Mammary microvascular endothelial cell (primary cell): ENCODE results near the gene OXSR1. TPM values are rescaled to one million over a fixed set of nuclear protein-coding genes. Genes with fewer than 3 reads are reported as not detected.

Experiments used
- total RNA-seq: library from RNA; depleted of rRNA; stranded (reverse); fragments of >200 nt; gene quantifications from 2 replicates; pipeline ENCODE4 v1.2.3, GENCODE V29; 2015

OXSR1 gene
- total RNA-seq = 20.0 and 20.6 TPM in 2 replicates

GRCh38 chr3:38164952-38165721, at the start of gene OXSR1:
Gene OXSR1 (plus strand): TSS chr3:38165537. CDS start chr3:38165877, 340 bp downstream.

GRCh38 chr3:38136777-38137614, 28.3 kb upstream of the OXSR1 start, which contains the start of gene ACAA1:
Gene ACAA1 (minus strand): TSS chr3:38137127. CDS start chr3:38137035, 92 bp downstream.

GRCh38 chr3:38138349-38139190, 26.8 kb upstream of the OXSR1 start, which contains the start of gene MYD88:
Gene MYD88 (plus strand): TSS chr3:38138661. CDS start chr3:38138701, 40 bp downstream.

GRCh38 chr3:38265604-38266307, 100.4 kb downstream of the OXSR1 start, which contains the start of gene SLC22A13:
Gene SLC22A13 (plus strand): TSS chr3:38265812. CDS start chr3:38265861, 49 bp downstream.

GRCh38 chr3:38281895-38282686, 116.8 kb downstream of the OXSR1 start, which contains the start of gene SLC22A14:
Gene SLC22A14 (plus strand): TSS chr3:38282294. CDS start chr3:38306027, 23,733 bp downstream.

Other genes starting within 250 kb of the OXSR1 start
- gene VILL, start 174.8 kb upstream of the OXSR1 start, total RNA-seq = 4.2 and 4.3 TPM in 2 replicates
- gene PLCD1, start 135.9 kb upstream of the OXSR1 start, total RNA-seq = 11.5 and 12.6 TPM in 2 replicates
- not detected in 2 replicates for gene DLEC1, start 126.3 kb upstream of the OXSR1 start, total RNA-seq
- 49.4 and 49.7 TPM in 2 replicates for gene ACAA1, start 28.4 kb upstream of the OXSR1 start, total RNA-seq
- 38.0 and 45.5 TPM in 2 replicates for gene MYD88, start 26.9 kb upstream of the OXSR1 start, total RNA-seq
- 0.07 TPM in 1 of 2 replicates, not detected in the other for gene SLC22A13, start 100.3 kb downstream of the OXSR1 start, total RNA-seq
- not detected in 2 replicates for gene SLC22A14, start 116.8 kb downstream of the OXSR1 start, total RNA-seq
- 1.9 and 4.4 TPM in 2 replicates for gene XYLB, start 181.2 kb downstream of the OXSR1 start, total RNA-seq